Glomerular visceral epithelial cell (primary cell): Measurements from ENCODE around the gene FOXN3.
"Not testable (repeated sequence)": the region's sequence is repeated elsewhere in the genome, so short reads cannot be mapped to it uniquely, and the experiment has no call there.

Source experiments
- DNase-seq: peaks from one replicate; pipeline ENCODE4 v3.0.0-alpha.2; 2016; ENCODE audit errors: extremely low spot score

The FOXN3 gene

GRCh38 chr14:89165189-89166181 is 251.5 kb downstream of the FOXN3 start:
- DNase-seq: no peak

DNA sequence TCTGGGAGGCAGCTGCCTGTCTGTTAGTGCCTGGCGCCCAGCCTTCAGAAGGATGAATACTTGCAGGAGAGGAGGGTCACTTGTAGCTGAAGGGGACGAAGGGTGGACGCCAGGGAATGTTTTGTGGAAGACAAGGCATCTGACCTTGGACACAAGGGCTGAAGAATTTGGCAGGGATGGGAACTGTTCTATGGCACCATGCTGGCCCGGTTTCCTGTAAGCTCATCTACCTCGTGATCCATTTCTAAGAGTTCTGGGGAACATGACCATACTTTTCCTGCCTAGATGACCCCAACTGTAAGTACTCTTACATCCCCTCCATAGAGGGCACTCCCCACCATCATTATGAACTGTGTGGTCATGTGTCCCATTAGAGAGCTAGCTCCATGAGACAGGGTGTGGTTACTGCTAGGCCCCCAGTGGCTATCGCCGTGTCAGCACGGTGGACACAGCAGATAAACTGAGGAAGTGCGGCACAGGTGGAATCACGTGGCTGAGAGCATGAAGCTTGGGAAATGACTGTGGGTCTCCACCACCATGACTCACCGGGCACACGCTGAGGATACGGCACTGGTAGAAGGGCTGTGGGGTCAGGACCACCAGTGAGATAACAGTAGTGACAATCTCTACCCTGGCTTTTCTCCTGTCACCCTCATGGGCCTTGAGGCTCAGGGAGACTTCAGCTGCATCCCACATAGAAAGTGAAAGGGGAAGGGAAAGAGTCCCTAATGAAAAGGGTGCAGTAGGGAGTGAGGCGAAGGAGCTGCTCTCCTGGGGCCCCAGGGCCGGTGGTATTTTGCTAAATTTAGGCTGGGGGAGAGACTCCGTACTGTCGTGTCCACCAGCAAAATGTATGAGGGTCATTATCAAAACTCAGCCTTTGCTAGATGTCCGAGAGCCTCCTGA is 252.6 kb downstream of the FOXN3 start:
- no peak for DNase-seq

- no peak for DNase-seq
Measured at GRCh38 chr14:89163031-89163636, 253.9 kb downstream of the FOXN3 start.

DNA sequence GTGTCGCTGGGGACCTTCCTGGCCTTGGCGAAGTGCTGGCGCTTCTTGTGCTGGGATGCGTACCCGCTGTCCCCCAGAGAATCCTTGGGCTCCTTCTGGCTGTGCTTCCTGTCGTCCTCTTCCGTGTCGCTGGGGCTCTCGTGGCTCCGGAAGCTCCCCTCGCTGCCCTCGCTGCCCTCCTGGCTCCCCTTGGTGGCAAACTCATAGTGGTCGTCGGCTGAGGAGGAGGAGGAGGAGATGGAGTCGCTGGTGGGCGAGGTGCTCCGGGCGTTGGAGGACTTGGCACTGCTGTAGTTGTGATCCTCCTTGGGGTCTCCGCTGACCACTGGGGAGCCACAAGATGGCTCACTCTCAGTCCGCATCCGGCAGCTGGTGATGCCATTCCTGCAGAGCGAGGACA is 254.4 kb downstream of the FOXN3 start:
- no peak for DNase-seq

GRCh38 chr14:89160437-89160836 is 256.6 kb downstream of the FOXN3 start:
- no peak for DNase-seq

DNA sequence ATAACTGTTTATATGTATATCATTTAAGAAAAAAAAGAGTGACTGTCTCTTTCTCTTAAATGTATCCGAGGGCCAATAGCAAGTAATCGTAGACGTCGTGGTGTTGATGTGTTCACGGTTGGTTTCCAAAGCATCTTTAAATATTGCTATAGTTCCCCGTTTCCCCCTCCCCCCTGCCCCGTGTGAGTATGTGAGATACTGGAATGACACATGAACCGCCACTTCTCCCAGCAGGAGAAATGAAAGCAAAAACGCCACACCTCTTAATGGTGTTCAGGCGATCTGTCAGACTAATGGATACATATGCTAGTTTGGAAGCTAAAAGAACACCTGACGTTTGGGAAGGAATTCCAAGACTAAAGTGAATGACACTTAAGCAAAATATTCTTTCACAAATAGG is 258.3 kb downstream of the FOXN3 start:
- DNase-seq: no peak

DNA sequence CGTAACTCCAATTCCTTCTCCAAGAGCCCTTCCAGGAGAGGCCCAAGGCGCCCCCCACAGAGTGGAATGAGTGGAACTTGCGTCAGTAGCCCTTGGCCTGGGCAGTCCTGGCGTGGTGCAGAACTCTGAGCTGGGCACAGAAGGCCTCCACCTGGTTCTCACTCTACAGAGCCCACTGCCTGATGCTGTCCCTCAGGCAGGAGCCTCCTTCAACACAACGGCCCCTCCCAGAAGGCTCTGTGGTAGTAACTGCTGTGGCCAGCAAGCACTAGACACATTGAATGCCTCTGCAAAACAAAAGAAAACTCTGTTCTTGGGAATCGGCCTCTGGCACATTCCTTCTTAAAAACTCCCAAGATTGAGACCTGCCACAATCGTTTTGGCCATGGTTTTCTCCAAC is 258.9 kb downstream of the FOXN3 start:
- DNase-seq: not testable (repeated sequence)

DNA sequence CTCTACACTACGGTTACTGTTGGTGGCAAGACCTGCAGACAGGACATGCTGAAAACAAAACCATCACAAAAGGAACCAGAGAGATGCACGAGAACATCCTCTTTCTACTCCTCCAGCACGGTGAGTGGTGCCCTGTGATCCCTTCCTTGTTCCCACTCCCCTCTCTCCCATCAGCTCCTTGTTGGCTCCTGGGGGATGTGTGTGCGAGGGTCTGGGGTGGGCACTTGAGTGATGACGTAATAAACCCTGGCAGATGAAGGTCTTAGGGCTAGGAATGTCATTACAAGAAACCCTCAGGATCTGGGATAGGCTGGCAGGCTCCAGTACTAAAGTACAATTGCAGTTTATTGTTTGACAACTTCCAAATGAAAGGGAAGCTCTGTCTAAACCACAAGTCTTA is 261.5 kb downstream of the FOXN3 start:
- DNase-seq: no peak

GRCh38 chr14:89151693-89152092 is 265.3 kb downstream of the FOXN3 start:
- DNase-seq: not testable (repeated sequence)

DNA sequence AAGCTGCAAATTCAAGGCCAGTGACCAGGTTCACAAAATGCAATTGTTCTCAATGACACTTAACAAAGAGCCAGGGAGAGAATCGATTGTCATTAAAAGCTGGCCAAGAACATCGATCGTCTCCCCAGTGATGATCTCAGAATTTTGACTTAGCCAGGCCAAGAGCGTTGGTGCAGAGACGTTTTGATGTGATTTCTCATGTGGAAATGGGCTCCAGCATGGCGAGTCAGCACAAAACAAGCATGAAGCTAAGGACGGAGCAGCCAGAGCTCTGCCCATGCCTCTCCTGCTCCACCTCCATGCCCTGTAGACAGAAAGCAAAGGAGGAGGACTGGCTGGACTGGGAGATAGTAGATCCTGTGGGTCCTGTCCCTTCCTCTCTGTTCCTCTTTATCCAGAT is 270.8 kb downstream of the FOXN3 start:
- DNase-seq: peak; percentile 48

GRCh38 chr14:89144642-89145041 is 272.4 kb downstream of the FOXN3 start:
- no peak for DNase-seq

DNA sequence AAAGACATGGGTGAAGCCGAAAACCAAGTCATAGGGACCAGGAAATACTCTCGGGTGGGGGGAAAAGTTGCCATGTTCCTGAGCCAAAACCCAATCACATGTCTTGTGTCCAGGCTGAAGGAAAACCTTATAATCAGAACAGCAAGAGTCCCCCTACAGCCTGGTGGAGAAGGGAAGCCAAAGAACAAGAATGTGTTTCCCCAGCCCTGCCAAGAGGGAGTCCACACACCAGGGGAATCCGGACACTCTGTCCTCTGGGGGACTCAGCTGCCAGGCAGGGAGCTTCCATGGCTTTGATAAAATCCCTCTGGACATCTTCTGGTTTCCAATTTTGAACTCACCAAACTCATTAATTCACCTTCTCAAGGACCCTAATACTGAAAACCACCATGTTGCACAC is 273.0 kb downstream of the FOXN3 start:
- no peak for DNase-seq

GRCh38 chr14:89143595-89143994 is 273.4 kb downstream of the FOXN3 start:
- no peak for DNase-seq

- DNase-seq: no peak
Measured at GRCh38 chr14:89142366-89142765, 274.7 kb downstream of the FOXN3 start.

DNA sequence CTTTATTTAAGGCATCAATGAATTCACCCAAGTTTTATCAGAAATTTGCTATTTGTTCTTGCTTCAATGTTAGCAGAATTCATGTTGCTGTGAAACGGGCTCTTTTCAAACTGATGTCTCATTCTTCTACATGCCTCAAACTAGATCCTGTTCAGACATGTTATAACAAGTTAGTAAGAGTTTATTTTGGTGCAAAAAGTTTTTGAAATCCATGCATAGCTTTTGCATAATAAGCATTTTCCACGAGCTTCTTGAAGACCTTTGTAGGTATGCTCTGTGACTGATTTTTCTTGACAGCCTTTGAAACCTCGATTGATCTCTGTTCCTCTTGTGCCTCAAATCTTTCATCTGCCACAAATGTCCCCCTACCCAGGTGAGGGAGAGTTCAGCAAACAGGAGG is 275.2 kb downstream of the FOXN3 start:
- no peak for DNase-seq

DNA sequence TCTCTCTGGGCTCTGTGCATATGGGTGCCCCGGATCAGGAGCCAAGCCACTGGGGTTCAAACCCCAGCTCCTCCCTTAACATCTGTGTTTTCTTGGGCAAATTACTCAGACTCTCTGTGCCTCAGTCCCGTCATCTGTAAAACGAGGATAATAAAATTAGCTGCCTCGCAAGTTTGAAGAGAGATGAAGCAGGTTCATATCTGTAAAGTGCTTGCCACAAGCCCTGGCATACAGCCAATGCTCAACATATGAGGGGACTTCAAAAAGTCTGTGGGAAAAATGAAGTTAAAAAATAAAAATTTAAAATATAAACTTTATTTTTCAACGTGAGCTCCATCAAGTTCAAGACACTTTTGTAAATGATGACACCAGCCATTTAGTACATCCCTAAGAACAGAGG is 276.7 kb downstream of the FOXN3 start:
- DNase-seq: no peak

DNA sequence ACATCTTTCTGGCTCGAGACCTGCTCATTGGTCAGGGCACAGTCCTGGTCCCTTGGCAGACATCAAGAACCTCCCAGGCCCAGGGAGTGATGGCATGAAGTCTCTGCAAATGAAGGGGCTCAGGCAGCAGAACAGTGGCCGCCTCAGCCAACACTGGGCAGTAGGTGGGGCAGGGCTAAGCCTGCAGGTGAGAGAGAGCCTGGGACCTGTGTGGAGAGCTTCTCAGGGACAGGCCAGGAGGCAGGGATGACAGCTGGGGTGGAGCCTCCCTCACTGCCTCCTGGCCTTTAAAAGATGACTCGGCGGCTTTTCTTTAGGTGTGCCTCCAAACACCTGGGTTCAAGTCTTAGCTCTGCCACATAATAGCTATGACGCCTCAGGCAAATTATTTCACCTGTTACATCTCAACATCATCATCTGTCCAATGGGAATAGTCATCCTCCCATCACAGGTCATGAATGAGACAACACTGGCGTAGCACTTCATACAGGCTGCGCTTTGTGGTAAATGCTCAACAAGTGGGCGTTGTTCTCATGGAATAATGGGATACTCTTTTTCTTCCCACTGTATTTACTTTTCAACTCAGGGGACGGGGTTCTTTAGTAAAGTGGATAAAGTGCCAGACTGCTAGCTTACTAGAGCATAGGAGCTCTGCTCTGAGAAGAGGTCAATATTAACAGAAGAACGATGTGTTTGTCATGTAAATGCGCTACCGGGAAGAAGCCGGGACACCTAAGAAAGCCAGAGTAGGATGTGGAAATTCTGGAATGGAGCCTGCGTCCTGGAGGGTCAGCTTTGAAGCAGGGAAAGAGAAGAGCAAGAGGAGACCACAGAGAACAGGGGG is 277.4 kb downstream of the FOXN3 start:
- no peak for DNase-seq

DNA sequence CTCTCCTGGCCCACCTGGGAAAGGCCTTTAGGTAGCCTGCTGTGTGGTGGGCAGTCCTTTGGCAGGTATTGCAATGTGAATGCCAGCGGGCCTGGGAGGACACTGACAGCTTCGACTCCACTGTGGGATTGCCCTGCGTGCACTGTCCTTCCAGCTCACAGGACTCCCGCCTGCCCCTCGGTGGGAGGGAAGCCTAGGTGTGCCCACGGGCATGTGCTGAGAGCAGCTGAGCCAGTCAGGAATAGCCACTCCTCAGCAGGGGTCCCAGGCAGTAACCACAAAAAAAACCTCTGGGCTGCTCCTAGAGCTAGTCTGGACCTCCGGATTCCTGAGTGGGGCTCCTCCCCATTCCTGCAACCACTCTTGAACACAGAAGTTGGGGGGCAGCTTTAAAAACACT is 278.2 kb downstream of the FOXN3 start:
- peak; percentile 11 for DNase-seq

DNA sequence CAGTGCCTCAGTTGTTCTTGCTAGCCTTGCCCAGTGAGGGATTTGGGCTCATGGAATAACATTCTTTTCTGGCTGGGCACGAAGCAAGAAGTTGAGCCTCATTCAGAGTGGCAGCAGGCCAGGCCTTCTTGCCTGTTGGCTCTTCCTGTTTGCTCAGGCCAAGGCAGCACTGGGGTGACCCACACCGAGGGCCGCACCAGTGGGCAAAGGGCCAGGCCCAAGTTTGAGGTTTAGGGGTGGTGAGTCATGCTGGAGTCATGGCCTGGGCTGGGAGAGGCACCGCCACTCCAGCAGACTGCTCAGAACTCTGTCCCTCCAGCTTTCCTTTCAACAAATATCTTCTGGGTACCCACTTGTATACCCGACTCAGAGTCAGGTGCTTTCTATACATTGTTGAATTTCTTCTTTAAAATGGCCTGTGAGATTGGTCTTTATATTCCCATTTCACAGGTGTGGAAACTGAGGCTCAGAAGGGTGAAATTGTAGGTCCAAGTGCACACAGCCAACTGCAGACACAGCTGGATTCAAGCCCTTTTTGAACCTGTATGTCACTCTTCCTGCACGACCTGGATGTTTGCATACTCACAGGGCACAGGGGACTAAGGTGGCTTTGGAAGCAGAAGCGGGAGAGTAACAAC is 279.4 kb downstream of the FOXN3 start:
- peak; percentile 98 for DNase-seq

- no peak for DNase-seq
Measured at GRCh38 chr14:89136587-89136986, 280.4 kb downstream of the FOXN3 start.

GRCh38 chr14:89134640-89135039 is 282.4 kb downstream of the FOXN3 start:
- DNase-seq: no peak
